B cell (primary cell): ENCODE data around the gene ENG.

Source experiments
- CTCF ChIP-seq: fragments of 200-600 bp; IDR thresholded peaks from one replicate; pipeline ENCODE4 v1.8.0; 2022; ENCODE audit warnings: antibody characterized with exemption, mild to moderate bottlenecking
- EZH2 ChIP-seq: IDR thresholded peaks from 2 replicates; pipeline ENCODE4 v1.6.1; 2012; ENCODE audit warnings: borderline replicate concordance, low read depth, mild to moderate bottlenecking, moderate library complexity, low read length; ENCODE audit not compliant: insufficient read depth, poor library complexity, severe bottlenecking

GRCh38 chr9:127877566-127877998 lies 23.1 kb upstream of the ENG start, which contains the start of gene AK1:
- no peak for TF ChIP-seq CTCF
- TF ChIP-seq EZH2 = no peak
